ENCODE results near the gene SDCBP2.

- TF ChIP-seq CTCF (optimal IDR thresholded peaks at IDR 0.05 in 1 of 3, IDR thresholded peaks at IDR 0.05 in 1 of 3, conservative IDR thresholded peaks at IDR 0.05 in 1 of 3; ENCODE audit: extremely low read depth in 1 of 3, insufficient read depth in 2 of 3, low read length in 3 of 3): no peak
- no peak for TF ChIP-seq EZH2 (IDR thresholded peaks at IDR 0.05; ENCODE audit: low read length)
Measured at GRCh38 chr20:1275919-1276318, 53.0 kb downstream of the SDCBP2 start.

Data from keratinocyte (primary cell).